GM21786 (cell line): ENCODE measurements around the gene HS3ST5.
"Not testable (repeated sequence)": the region's sequence is repeated elsewhere in the genome, so short reads cannot be mapped to it uniquely, and the experiment has no call there.

Experiments used
- ATAC-seq: cut with Tn5 transposase; IDR thresholded peaks from one replicate; pipeline ENCODE4 v1.9.1; 2021; ENCODE audit not compliant: unreplicated experiment

The HS3ST5 gene

DNA sequence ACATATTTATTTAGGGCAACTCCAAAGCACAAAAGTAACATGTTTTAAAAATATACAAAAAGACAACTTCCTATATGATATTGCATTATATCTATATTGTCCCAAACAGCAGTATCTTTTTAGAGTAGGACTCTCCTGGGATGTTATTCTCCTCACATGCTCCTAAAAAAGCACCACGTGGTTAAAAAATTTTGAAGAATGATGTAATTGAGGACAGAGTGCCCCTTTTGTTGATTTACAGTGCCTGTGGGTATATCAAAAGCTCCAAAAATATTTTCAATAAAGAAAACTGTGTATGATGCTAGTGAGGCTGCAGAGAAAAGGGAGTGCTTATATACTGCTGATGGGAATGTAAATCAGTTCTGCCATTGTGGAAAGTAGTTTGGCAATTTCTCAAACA, 241.6 kb downstream of the HS3ST5 start:
- ATAC-seq = no peak

DNA sequence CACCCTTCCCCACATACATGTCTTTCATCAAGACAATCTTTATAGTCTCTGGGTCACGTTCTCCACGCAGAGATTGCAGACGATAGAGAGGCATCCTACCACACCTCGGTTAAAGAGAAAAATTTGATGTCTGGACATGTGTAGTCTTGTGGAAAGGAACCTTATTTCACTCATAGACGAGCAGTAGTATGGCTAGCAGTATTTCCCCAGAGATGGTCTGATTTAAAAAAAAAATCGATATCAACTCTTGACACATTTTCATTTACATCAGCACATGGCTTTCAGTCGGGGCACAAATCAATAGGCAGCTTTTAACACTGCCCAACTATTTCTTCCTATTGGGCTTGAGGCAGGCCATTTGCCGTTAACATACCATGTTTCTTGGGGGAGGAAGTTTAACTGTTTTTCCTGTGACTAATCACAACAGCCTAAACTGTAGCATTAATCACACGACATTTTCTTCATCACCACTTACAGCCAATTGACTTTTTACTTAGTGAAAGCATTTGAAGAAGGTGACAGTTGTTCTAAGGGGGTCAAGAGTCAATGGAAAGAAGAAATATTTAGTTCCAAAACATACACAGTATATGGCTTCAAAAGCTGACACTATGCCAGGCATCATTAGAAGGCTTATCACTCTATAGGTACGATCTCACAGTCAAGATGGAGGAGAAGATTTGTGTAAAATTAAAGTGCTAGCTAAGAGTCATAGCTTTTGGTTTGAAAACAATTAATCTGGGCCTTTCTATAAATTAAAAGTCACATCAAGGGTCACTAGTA, 242.4 kb downstream of the HS3ST5 start:
- ATAC-seq = no peak

DNA sequence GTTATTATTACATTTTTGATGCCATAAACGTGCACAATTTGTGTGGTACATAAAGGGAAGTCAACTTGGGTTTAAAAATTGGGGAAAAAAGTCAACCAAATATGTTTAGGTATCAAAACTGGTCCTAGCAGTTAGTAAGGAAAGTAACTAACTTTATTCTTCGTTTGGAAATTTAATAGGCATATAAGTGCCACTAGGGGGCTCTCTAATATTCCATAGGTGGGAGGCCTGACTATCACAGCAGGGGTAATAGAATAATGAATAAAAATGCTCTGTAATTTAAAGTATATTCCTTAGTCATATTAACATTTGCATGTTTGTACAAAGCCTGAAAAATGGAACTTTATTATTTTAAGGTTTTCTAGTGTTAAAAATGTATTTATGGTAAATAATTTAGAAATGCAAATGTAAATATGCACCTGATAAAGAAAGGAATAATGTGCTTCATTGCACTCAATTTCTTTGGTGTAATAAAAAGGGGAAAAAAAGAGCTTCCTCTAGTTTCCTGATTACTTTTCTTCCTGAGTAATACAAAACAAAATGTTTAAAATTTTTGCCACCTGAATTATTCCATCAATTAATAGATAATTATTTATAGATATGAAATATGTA, 246.2 kb downstream of the HS3ST5 start:
- ATAC-seq = no peak

DNA sequence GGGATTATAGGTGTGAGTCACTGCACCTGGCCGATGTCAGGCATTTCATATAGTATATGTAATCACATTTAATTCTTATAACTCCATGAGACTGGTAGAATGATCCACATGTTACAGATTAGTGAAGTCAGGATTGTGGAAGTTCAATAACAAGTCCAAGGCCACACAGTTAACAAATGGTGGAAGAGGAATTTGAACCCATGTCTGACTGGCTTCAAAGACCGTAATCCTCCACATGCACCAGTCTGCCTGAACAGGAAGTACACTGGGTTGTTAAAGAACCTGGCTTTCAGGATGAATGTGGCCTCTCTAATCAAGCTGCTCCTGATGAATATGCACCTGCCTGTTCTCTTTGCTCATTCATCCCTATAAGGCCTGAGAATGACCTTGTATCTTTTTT, 249.9 kb downstream of the HS3ST5 start:
- ATAC-seq = no peak

DNA sequence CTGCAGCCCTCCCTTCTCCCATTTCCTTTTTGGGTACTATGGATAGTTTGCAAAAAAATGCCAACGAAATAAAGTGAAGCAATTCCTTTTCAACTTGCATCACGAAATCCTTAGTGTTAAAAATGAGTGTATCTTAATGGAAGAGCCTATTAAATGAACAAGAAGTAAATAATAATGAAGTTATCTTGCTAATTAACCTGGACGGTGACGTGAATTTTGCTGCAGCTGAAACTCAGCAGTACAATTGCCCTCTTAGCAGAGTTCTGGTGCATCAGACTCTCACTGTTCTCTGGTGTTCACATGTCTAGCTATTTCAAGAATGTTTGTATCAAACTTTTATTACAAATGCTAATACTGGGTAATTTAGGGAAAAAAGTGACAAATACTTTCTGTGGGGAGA, 252.2 kb downstream of the HS3ST5 start:
- no peak for ATAC-seq

DNA sequence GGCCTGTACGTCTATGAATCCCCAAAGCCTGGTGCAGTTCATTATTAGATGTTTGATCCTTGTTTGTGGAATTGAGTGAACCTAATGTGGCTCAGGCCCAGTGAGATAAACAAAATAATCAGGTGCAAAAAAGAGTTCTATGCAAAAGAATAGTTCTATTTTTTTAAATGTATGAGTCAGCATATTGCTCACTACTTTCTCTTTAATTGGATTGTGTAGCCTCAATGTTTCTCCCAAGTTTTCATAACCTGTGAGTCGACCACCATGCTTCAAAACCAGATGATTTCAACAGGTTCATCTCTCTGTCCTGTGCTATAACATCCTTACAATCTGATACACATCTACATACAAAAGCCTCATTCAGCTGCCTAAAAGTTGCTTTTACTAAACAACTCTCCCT, 255.3 kb downstream of the HS3ST5 start:
- ATAC-seq = no peak

DNA sequence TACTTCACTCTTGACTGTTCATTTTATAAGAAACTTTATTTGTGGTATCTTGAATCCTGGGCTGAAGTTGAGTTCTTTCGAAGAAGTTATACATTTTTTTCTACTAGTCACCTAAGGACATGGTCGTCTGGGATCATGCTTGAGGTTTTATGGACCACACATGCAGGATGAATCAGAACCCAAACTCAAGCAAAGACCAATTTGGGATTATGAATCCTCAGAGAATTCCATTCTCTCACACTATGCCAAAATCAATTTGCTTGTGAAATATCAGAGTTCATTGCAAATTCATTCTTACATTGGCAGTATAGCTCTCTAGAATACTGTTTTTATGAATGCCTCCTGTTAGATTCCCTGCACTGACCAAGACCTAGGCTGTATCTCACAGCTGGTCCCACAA, 257.6 kb downstream of the HS3ST5 start:
- no peak for ATAC-seq

DNA sequence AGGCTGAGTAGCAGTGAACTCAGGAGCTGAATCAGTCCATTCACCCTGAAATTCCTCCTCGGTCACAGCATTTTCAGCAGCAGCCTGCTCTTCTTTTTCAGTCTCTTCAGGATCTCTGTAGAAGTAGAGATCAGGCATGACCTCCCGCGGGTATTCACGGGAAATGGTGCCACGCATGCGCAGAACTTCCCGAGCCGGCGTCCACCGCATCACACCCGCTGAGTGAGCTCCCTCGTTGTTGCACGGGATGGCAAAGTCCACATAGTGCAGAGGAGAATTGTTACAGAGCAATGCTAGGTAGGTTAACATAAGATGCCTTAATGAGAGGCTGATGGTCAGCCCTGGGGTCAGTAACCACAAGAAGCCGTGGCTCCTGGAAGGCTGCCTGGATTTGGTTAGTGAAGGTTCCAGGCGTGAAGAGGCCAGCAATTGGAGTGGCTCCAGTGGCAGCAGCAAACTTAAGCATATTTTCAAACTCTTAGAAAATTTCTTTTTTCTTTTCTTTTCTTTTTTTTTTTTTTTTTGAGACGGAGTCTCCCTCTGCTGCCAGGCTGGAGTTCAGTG, 258.4 kb downstream of the HS3ST5 start:
- no peak for ATAC-seq

DNA sequence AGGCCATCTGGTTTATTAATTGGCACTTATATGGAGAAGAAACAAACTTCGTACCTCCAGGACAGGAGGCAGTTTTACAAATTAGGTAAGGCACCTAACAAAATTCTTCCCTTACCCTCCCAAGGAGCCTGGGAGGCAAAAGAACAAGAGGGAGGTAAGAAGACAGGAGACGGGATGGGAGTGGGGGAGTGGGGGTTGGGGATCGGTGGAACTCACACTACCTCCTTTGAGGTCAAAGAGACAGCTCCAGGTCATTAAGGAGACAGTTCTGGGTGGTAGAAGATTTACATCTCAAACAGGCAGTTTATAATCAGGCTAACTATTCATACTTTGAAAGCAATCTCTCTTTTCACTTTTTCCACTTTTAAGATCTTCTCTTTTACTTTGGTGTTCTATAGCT, 259.6 kb downstream of the HS3ST5 start:
- ATAC-seq = no peak

DNA sequence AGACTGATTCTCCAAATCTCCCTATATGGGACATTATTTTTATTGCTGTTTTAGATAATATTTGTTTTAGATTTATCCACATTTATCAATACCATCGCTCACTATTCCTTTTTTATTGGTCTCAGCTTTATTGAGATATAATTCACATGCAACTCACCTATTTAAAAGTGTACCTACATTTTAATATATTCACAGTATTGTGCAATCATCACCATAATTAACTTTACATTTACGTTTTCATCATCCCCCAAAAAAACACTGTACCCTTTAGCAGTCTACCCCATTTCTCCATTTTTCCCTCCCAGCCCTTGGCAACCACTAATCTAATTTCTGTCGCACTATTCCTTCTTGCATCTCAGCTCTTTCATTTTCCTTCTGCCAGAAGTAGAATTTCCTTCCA, 261.1 kb downstream of the HS3ST5 start:
- ATAC-seq = no peak

DNA sequence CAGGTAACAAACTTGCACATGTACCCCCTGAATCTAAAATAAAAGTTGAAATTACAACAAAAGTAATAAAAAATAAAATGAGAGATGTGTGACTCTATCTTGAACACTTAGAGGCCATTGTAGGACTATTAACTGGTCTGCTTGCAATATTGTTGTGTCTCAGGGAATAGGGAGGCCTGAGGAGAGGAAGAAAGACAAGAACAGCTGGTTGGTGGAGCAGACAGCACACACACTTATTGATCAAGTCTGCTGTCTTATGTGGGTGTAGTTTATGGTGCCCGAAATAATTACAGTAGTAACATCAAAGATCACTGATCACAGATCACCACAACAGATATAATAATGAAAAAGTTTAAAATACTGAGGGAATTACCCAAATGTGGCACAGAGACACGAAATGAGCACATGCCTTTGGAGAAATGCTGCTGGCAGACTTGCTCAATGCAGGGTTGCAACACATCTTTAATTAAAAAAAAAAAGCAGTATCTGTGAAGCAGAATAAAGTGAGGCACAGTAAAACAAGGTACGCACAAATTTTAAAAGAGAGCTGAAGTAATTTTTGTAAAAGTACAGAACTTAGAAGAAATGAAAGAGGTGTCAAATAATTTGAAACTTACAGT, 261.8 kb downstream of the HS3ST5 start:
- no peak for ATAC-seq

DNA sequence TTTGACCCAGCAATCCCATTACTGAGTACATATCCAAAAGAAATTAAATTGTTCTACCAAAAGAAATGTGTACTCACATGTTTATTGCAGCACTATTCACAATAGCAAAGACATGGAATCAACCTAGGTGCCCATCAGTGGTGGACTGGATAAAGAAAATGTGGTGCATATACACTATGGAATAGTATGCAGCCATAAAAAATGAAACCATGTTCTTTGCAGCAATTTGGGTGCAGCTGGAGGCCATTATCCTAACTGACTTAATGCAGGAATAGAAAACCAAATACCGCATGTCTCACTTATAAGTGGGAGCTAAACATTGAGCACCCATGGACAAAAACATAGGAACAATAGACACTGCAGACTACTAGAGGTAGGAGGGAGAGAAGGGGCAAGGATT, 262.4 kb downstream of the HS3ST5 start:
- ATAC-seq = not testable (repeated sequence)

DNA sequence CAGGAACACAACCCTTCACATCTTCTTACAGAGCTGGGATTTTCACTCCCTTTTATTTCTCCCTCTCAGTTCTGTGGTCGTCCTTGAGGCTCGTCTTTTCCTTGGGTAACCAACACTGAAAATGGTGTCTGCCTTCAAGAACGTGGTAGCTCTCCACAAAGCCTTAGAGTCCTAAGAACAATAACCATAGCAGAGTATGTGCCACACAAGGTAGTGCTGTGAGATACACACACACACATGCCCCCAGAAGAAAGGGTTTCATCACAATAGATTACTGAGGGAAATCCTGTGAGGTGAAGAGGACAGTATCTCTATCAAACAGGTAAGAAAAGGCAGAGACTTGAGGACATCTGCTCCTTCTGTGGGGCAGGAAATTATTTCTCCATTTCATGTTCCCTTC, 267.0 kb downstream of the HS3ST5 start:
- ATAC-seq = no peak

DNA sequence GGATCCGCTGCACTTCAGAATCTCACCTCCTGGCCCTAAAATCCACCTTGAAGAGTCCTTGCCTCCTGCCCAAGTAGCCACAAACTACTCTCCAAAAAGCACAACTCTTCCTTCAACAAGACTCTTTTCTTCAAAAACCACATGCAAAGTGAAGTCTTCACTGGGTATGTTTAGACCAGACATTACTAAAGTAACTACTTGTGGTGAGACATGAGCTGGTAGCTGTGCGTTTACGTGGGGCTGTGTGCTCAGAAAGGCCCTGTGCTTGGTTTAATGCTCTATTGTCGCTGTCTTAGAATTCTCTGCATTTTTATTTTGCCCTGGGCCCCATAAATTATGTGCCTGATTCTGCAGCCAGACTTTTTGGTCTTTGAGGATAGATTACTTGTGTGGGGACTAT, 267.5 kb downstream of the HS3ST5 start:
- no peak for ATAC-seq

DNA sequence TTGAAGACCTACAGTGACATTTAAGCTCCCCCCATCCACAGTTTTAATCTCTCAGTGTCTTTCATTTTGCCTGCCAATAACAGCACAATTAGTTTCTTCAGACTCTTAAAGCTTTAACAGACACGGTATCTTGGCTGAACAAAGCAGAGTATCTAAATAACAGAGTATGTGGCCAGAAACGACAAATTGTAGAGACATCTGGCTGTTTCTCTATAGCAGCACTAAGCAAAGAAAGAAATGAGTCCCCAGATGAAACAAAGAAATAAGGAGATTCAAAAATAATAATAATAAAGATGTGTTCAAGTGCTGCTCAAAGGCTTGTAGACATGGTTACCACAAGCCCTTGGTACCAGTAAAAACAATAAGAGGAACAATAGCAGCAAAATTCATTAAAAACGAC, 274.1 kb downstream of the HS3ST5 start:
- no peak for ATAC-seq

DNA sequence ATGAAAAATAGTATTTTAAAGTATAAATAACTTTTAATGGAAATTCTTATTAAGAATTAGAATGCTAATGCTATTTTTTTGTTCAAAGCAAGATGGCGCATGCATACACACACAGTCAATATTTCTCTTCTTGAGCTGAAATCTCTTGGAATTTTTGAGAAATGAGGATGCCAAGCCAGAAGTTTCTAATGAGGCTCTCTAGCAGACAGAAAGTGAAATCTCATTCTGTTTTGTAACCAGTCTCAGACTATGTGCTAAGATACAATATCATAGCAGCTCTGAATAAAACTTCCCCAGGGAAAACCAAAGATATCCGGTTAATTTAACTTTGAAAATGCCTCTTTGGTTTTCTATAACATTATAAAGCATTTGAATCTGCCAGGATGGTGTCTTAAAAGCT, 274.7 kb downstream of the HS3ST5 start:
- ATAC-seq = no peak

DNA sequence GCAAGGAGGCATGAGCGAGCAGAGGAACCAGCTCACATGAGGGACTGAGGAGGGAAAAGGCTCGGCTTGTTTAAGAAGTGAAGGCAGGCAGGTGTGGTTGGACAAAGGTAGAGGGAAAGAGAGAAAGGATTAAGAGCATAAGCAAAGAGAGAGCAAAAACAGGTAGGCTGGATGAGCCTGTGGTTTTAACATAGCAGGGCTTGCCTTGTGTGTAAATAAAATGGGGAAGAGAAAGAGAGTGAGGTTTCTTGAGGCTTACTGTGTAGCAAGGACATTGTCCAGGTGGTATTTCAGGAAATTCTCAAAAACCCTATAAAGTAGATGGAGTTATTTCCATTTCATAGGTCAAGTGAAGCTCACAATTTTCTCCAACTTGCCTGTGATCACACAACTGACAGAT, 278.0 kb downstream of the HS3ST5 start:
- ATAC-seq = no peak

DNA sequence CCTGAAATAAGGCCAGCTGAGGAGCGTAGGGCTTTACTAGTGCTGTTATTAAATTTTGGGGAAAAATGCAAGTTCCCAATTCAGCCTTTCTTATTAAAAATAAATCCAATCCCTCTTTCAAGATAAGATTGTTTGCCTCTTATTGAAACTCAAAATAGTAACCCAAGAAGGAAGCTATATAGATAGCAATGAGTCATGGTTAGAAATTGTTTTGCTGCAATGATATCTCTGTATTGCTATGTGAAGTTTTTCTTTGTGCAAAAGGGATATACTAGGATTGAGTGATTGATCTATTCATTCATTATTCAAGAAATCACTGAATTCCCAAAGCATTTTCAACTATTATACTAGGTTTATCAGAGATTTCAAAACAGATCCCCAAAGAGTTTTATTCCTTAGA, 278.9 kb downstream of the HS3ST5 start:
- no peak for ATAC-seq

DNA sequence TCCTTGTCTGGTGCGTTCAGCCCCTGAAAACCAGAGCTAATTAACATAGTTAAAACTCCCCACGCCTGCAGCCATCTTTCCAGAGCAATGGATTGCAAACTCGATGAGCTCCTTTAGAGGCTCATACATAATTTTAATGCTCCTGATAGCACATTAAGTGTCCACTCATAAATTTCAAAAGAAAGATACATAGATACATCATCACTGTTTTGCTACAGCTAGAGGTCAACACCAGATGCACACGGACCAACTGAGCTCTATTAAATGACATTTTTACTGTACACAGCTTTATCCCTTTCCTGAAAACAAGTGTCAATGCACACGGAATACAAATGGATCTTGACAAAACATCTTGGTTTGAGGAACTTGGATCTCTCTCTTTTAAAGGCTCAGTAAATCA, 280.6 kb downstream of the HS3ST5 start:
- ATAC-seq = no peak

DNA sequence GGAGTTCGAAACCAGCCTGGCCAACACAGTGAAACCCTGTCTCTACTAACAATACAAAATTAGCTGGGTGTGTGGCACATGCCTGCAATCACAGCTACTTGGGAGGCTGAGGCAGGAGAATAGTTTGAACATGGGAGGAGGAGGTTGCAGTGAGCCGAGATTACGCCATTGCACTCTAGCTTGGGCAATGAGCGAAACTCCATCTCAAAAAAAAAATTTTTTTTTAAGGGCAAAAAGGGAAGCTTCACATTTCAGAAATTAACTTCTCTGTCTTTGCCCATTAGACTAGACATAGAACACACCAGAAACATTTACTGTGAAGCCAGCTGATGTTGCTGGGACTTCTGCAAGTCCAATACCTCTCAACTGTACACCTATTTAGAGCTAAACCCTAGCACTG, 281.1 kb downstream of the HS3ST5 start:
- no peak for ATAC-seq

DNA sequence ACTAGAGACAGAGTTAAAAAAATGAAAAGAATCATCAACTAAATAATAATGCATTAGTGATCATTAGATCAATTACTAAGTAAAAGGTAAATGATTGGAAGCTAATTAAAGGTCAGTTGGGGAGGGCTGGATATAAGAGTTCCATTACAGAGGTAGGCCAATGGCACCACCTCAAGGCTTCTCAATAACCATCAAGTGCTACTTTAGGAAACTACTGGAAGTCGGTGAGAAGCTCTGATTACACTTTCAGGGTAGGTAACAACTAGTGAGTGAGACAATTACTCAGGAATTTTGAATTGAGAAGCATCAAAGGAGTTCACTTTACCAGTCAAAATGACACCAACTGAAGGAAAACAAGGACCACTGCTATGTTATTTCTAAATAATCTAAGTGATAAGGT, 281.7 kb downstream of the HS3ST5 start:
- ATAC-seq = no peak

DNA sequence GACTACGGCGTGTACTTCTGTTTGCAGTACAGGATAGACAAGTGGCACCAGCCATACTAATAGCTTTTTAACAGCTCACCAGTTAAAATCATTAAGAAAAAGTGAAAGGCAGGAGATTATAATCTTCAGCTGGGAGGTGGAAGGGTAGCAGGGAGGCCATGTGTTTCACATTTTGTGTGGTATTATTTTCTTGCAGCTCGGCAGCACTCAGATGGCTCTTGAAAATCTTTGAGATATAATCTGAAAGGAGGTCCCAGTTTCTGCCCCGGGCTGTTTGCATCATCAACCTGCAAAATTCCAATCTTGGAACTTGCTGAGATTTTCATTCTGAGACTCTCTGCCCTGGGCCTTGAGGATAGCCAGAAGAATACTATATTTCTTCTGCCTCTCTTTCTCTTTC, 284.4 kb downstream of the HS3ST5 start:
- no peak for ATAC-seq
